ENCODE measurements around the gene TAF9. TPM values are rescaled to one million over a fixed set of nuclear protein-coding genes. Genes with fewer than 3 reads are reported as not detected.

TAF9 gene
- total RNA-seq (ENCODE audit: low replicate concordance) = 66.3 and 97.0 TPM in 2 replicates

- Histone ChIP-seq H3K4me1 (peaks cover 15% of the 10 kb centered on the region), H3K4me3 (peak within 1 kb of the TSS; percentile 80), H4K20me1 (ENCODE audit: low read depth) (no peaks in the 10 kb centered on the region), H3K9ac (peak within 1 kb of the TSS; percentile 88), H3K36me3 (peaks cover 8% of the 10 kb centered on the region), H3K27me3 (no peaks in the 10 kb centered on the region), H3K9me3 (ENCODE audit: low read depth) (no peaks in the 10 kb centered on the region), H2AFZ (replicated peaks) (peak within 1 kb of the TSS; percentile 86), H3K4me2 (peak within 1 kb of the TSS; percentile 97), H3K27ac (peak within 1 kb of the TSS; percentile 99), H3F3A (ENCODE audit: low read depth) (peaks cover 17% of the 10 kb centered on the region), H3K79me2 (ENCODE audit: low read depth) (peaks cover 74% of the 10 kb centered on the region)
- TF ChIP-seq EZH2 (IDR thresholded peaks at IDR 0.05) (no peak), CTCF (IDR thresholded peaks at IDR 0.05) (no peak), EZH2phosphoT487 (IDR thresholded peaks at IDR 0.05) (no peak)
- peak; percentile 95 for DNase-seq (ENCODE audit: low spot score)
- Mint-ChIP-seq H3K9me3 (no peaks in the 10 kb centered on the region), H3K36me3 (peaks cover 18% of the 10 kb centered on the region), H3K27ac (peak within 1 kb of the TSS; percentile 100), H3K27me3 (ENCODE audit: insufficient read depth, low read depth) (no peaks in the 10 kb centered on the region), H3K4me3 (peak within 1 kb of the TSS; percentile 100), H3K4me1 (peaks cover 24% of the 10 kb centered on the region)
Observed at GRCh38 chr5:69369340-69370121, at the start of gene TAF9, which contains the start of the genes AK6 and RAD17. Gene TAF9, minus strand, starts transcription at chr5:69369520. Its CDS starts 3,783 bp downstream, at chr5:69365737. Gene AK6, minus strand, starts transcription at chr5:69369520. Its CDS starts 30 bp downstream, at chr5:69369490. Gene RAD17, plus strand, starts transcription at chr5:69369818. Its CDS starts 2,391 bp downstream, at chr5:69372209.

GRCh38 chr5:69418554-69418953 is 49.2 kb upstream of the TAF9 start:
- no peak for DNase-seq (ENCODE audit: low spot score)
- H3K27ac Mint-ChIP-seq = no peak overlapping the region

GRCh38 chr5:69416699-69417098 is 47.4 kb upstream of the TAF9 start:
- Histone ChIP-seq H3K4me1 (peaks cover 8% of the 10 kb centered on the region), H3K4me2 (peak overlapping the region; percentile 90), H3K4me3 (no peak overlapping the region), H3F3A (ENCODE audit: low read depth) (peaks cover 19% of the 10 kb centered on the region), H3K27ac (no peak overlapping the region), H4K20me1 (ENCODE audit: low read depth) (peaks cover 7% of the 10 kb centered on the region), H3K36me3 (no peaks in the 10 kb centered on the region), H3K79me2 (ENCODE audit: low read depth) (no peaks in the 10 kb centered on the region), H3K9me3 (ENCODE audit: low read depth) (no peaks in the 10 kb centered on the region), H2AFZ (replicated peaks) (no peak overlapping the region), H3K27me3 (peaks cover 4% of the 10 kb centered on the region), H3K9ac (no peak overlapping the region)
- no peak overlapping the region for H3K4me3 Mint-ChIP-seq
- no peak for DNase-seq (ENCODE audit: low spot score)
- TF ChIP-seq CTCF (IDR thresholded peaks at IDR 0.05) = no peak
- TF ChIP-seq EZH2 (IDR thresholded peaks at IDR 0.05) = no peak
- no peak for TF ChIP-seq EZH2phosphoT487 (IDR thresholded peaks at IDR 0.05)
- H3K27me3 Mint-ChIP-seq (ENCODE audit: insufficient read depth, low read depth) = peaks cover 13% of the 10 kb centered on the region
- no peak overlapping the region for H3K27ac Mint-ChIP-seq
- H3K9me3 Mint-ChIP-seq = no peaks in the 10 kb centered on the region
- H3K36me3 Mint-ChIP-seq = peaks cover 23% of the 10 kb centered on the region
- H3K4me1 Mint-ChIP-seq = peaks cover 5% of the 10 kb centered on the region

More at GRCh38 chr5:69418554-69418953, 49.2 kb upstream of the TAF9 start:
- Histone ChIP-seq H3K27ac (no peak overlapping the region), H3K4me1 (peaks cover 8% of the 10 kb centered on the region), H3K4me3 (no peak overlapping the region), H2AFZ (replicated peaks) (no peak overlapping the region), H3K9me3 (ENCODE audit: low read depth) (no peaks in the 10 kb centered on the region), H3K9ac (no peak overlapping the region), H3K4me2 (no peak overlapping the region), H3K27me3 (peaks cover 4% of the 10 kb centered on the region), H3K36me3 (no peaks in the 10 kb centered on the region), H4K20me1 (ENCODE audit: low read depth) (peaks cover 7% of the 10 kb centered on the region), H3K79me2 (ENCODE audit: low read depth) (peaks cover 8% of the 10 kb centered on the region), H3F3A (ENCODE audit: low read depth) (peaks cover 14% of the 10 kb centered on the region)
- no peak overlapping the region for H3K4me3 Mint-ChIP-seq
- H3K36me3 Mint-ChIP-seq = peaks cover 22% of the 10 kb centered on the region
- peaks cover 13% of the 10 kb centered on the region for H3K27me3 Mint-ChIP-seq (ENCODE audit: insufficient read depth, low read depth)
- peaks cover 5% of the 10 kb centered on the region for H3K4me1 Mint-ChIP-seq
- peaks cover 5% of the 10 kb centered on the region for H3K9me3 Mint-ChIP-seq
- no peak for TF ChIP-seq EZH2 (IDR thresholded peaks at IDR 0.05)
- no peak for TF ChIP-seq EZH2phosphoT487 (IDR thresholded peaks at IDR 0.05)
- no peak for TF ChIP-seq CTCF (IDR thresholded peaks at IDR 0.05)
